WERI-Rb-1 (cell line): ENCODE results near the gene COMMD1.

Experiments
- DNase-seq: peaks from one replicate; pipeline ENCODE4 v3.0.0-alpha.2; 2020
- H3K27ac ChIP-seq: fragments of 250-450 bp; sonication (Bioruptor Pico); 2 replicates; pipeline ENCODE4 v1.5.1; 2020; ENCODE audit warnings: mild to moderate bottlenecking, moderate library complexity
- H3K27me3 ChIP-seq: fragments of 250-450 bp; sonication (Bioruptor Pico); 2 replicates; pipeline ENCODE4 v1.5.1; 2021; ENCODE audit warnings: mild to moderate bottlenecking, low read depth, moderate library complexity; ENCODE audit not compliant: insufficient read depth, severe bottlenecking
- H3K36me3 ChIP-seq: fragments of 250-450 bp; sonication (Bioruptor Pico); 2 replicates; pipeline ENCODE4 v1.5.1; 2020; ENCODE audit warnings: mild to moderate bottlenecking, moderate library complexity
- H3K4me3 ChIP-seq: 2 replicates; pipeline ENCODE4 v1.5.1; 2011; ENCODE audit warnings: low read depth, mild to moderate bottlenecking, control low read depth, low read length
- H3K9me3 ChIP-seq: fragments of 250-450 bp; sonication (Bioruptor Pico); 2 replicates; pipeline ENCODE4 v1.5.1; 2021; ENCODE audit warnings: mild to moderate bottlenecking, moderate library complexity; ENCODE audit not compliant: severe bottlenecking
- CTCF ChIP-seq: IDR thresholded peaks from 2 replicates; pipeline ENCODE4 v1.5.1; 2011; ENCODE audit warnings: low read depth, mild to moderate bottlenecking, control low read depth, inconsistent platforms, low read length

COMMD1 gene

GRCh38 chr2:61937098-61937497, 31.6 kb downstream of the COMMD1 start:
- H3K4me3 ChIP-seq: no peak overlapping the region
- no peak for DNase-seq
- H3K27me3 ChIP-seq: no peaks in the 10 kb centered on the region
- no peak for TF ChIP-seq CTCF
- H3K9me3 ChIP-seq: peaks cover 11% of the 10 kb centered on the region
- H3K36me3 ChIP-seq: no peaks in the 10 kb centered on the region; the same call in none of the 2 replicates
- H3K27ac ChIP-seq: no peak overlapping the region

- TF ChIP-seq CTCF: no peak
- no peak overlapping the region for H3K4me3 ChIP-seq
Observed at GRCh38 chr2:61937886-61938285, 32.4 kb downstream of the COMMD1 start.

GRCh38 chr2:61938511-61938910, 33.0 kb downstream of the COMMD1 start:
- no peaks in the 10 kb centered on the region for H3K27me3 ChIP-seq
- H3K4me3 ChIP-seq: no peak overlapping the region
- peaks cover under 1% of the 10 kb centered on the region for H3K9me3 ChIP-seq
- no peak overlapping the region for H3K27ac ChIP-seq
- TF ChIP-seq CTCF: no peak
- no peaks in the 10 kb centered on the region; the same call in none of the 2 replicates for H3K36me3 ChIP-seq
- no peak for DNase-seq

More at GRCh38 chr2:61937886-61938285, 32.4 kb downstream of the COMMD1 start:
- no peak for DNase-seq
- Histone ChIP-seq H3K9me3 (peaks cover 5% of the 10 kb centered on the region), H3K27ac (no peak overlapping the region), H3K36me3 (no peaks in the 10 kb centered on the region; the same call in none of the 2 replicates), H3K27me3 (no peaks in the 10 kb centered on the region)

- H3K9me3 ChIP-seq: no peaks in the 10 kb centered on the region
- no peak overlapping the region for H3K4me3 ChIP-seq
- TF ChIP-seq CTCF: no peak
- no peaks in the 10 kb centered on the region for H3K36me3 ChIP-seq
- no peaks in the 10 kb centered on the region for H3K27me3 ChIP-seq
- no peak overlapping the region for H3K27ac ChIP-seq
- no peak for DNase-seq
Observed at GRCh38 chr2:61943251-61943650, 37.8 kb downstream of the COMMD1 start.

- no peak overlapping the region for H3K27ac ChIP-seq
- no peak overlapping the region for H3K4me3 ChIP-seq
- no peaks in the 10 kb centered on the region for H3K36me3 ChIP-seq
- H3K9me3 ChIP-seq: no peaks in the 10 kb centered on the region
- no peak for DNase-seq
- no peak for TF ChIP-seq CTCF
- H3K27me3 ChIP-seq: no peaks in the 10 kb centered on the region
Observed at GRCh38 chr2:61946666-61947065, 41.2 kb downstream of the COMMD1 start.

GRCh38 chr2:61948661-61949457, 43.4 kb downstream of the COMMD1 start:
- H3K4me3 ChIP-seq: no peak overlapping the region
- no peaks in the 10 kb centered on the region for H3K9me3 ChIP-seq
- TF ChIP-seq CTCF: no peak
- H3K36me3 ChIP-seq: no peaks in the 10 kb centered on the region
- H3K27me3 ChIP-seq: no peaks in the 10 kb centered on the region
- no peak overlapping the region for H3K27ac ChIP-seq
- no peak for DNase-seq
